Stimulated activated CD8-positive, alpha-beta memory T cell treated with anti-CD3 and anti-CD28 coated beads, Interleukin-15, amount 100 ng/mL, for 1 hour (primary cell): Measurements from ENCODE around the gene HLA-DPA1.

Experiments
- DNase-seq: peaks from one replicate; pipeline ENCODE4 v3.0.0-alpha.2; 2020; ENCODE audit warnings: low read depth

HLA-DPA1 gene

DNA sequence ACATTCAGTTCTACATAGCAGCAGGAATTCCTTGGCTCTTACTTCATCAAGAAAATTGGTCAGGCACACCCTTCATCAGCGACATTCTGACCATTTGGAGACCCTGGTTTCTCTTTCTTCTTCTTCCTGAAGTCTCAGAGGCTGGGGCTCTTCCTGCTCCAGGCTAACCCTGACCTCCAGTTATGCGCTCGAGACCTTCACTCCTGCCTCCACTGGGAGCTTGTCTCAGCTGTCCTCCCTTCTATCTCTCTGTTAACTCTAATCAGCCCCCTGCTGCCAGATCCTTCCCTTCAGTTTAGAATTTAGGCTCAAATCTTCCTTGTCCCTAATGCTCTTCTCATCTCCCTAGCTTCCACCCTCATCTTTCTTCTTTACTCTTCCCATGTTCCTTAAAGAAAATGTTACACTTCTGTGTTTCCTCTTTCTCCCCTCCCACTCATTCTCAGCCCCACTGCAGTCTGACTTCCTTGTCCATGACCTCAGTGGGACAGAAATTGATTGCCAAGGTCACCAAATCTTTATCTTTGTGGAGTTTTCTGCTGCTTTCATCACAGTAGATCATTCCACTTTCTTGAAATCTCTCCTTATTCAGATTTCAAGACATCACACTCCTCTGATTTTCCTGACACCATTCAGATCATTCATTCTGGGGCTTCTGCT is 55.6 kb downstream of the HLA-DPA1 start:
- DNase-seq: no peak

DNA sequence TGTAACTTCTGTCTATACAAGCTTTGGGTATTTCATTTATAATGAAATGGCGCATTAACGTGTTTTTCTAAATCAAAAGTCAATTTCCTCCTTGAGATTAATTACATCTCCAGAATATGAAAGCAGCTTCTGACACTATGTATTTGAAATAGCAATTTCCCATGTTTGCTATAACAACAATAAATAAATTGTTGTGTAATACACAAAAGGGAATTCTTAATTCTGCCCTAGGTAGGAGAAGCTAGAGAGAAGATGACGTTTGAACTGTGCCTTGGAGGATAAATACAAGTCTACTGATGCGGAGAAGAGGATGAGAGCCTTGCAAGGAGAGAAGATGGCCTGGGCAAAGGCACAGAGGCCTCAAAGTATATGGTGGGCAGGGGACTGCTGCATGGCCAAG is 56.4 kb downstream of the HLA-DPA1 start:
- no peak for DNase-seq

DNA sequence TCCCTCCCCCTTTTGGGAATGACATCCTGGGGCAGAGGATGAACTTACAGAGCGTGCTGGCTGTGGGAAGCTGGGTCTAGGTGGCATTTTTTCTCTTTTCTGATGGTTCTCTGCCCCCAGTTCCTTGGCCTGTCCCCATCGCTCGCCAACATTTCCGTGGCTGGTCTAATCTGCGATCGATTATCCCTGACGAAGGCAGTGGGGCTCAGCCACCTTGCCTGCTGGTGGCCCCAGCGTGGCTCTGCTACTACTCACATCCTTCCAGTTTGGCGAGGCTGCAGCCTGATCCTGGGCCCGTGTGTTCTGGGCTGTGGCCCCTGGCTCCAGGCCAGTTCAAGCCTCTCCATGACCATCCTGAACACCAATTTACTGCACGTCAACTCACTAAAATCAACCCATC is 57.7 kb downstream of the HLA-DPA1 start:
- DNase-seq: no peak

DNA sequence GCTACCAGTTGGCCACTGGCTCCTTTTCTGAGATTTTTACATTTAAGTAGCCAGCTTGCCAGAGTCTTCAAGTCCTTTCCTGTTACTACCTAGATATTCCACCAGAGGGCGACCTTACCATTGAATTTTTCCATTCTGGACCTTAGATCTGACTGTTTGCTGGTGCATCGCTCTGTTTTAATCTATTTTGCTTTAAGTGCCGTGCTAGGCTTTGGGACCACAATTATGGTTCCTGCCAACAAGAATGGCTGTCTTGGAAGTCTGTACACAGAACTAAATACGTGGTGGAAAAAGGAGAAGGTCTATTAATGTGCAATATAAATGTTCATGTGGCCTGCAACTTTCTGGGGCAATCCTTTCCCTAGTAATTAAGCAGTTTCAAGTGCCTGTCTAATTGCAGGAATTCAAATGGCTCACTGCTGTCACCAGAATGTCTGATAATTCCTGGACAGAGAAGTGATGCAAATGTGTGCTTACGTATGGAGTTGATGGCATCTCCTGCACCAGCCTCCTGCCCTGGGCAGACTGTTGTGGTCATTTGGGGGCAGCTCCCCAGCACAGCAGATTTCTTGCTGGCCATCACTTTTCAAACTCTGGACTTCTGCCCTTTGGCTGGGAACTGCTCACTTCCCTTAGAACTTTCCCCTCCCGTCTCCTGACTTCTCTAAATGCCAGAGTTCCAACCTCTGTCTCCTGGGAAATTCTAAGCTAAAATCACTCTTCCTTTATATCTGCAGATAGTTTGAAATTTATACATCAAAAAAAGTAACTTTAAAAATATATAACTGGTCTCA is 58.4 kb downstream of the HLA-DPA1 start:
- no peak for DNase-seq
